OCI-LY3 (cell line): ENCODE data around the gene CCDC174.

Source experiments
- CTCF ChIP-seq: fragments of 200-600, 300-600 bp; sonication (generic); IDR thresholded peaks from 2 replicates; pipeline ENCODE4 v1.5.1; 2014; ENCODE audit warnings: antibody characterized with exemption, low read length, low read depth
- EZH2phosphoT487 ChIP-seq: fragments of 200-600 bp; shearing (Covaris generic); IDR thresholded peaks from 2 replicates; pipeline ENCODE4 v1.6.1; 2018; ENCODE audit warnings: antibody characterized with exemption, mixed run types, low read depth

GRCh38 chr3:14701676-14702075 lies 50.1 kb downstream of the CCDC174 start:
- no peak for TF ChIP-seq CTCF
- no peak for TF ChIP-seq EZH2phosphoT487
